Mammary epithelial cell (primary cell): Measurements from ENCODE around the gene DENND1A.

ENCODE experiments used
- EZH2 ChIP-seq: IDR thresholded peaks from 2 replicates; pipeline ENCODE4 v1.6.1; 2012; ENCODE audit warnings: low read length, inconsistent platforms, borderline replicate concordance
- TF ChIP-seq, protein P1 (sequence below), 2 donors: IDR thresholded peaks in 1 of 2; conservative IDR thresholded peaks in 1 of 2; 2 replicates each; pipeline ENCODE4 v1.5.1; 2011 to 2012; ENCODE audit warnings: inconsistent platforms in 2 of 2, low read length in 2 of 2, mild to moderate bottlenecking in 2 of 2, control low read depth in 1 of 2, low read depth in 1 of 2; ENCODE audit not compliant: insufficient read depth in 1 of 2; ENCODE audit errors: extremely low read depth in 1 of 2

GRCh38 chr9:123640792-123641222, 289.1 kb downstream of the DENND1A start:
- TF ChIP-seq, protein P1, sequence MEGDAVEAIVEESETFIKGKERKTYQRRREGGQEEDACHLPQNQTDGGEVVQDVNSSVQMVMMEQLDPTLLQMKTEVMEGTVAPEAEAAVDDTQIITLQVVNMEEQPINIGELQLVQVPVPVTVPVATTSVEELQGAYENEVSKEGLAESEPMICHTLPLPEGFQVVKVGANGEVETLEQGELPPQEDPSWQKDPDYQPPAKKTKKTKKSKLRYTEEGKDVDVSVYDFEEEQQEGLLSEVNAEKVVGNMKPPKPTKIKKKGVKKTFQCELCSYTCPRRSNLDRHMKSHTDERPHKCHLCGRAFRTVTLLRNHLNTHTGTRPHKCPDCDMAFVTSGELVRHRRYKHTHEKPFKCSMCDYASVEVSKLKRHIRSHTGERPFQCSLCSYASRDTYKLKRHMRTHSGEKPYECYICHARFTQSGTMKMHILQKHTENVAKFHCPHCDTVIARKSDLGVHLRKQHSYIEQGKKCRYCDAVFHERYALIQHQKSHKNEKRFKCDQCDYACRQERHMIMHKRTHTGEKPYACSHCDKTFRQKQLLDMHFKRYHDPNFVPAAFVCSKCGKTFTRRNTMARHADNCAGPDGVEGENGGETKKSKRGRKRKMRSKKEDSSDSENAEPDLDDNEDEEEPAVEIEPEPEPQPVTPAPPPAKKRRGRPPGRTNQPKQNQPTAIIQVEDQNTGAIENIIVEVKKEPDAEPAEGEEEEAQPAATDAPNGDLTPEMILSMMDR (conservative IDR thresholded peaks at IDR 0.05 in 1 of 2, IDR thresholded peaks at IDR 0.05 in 1 of 2; ENCODE audit: extremely low read depth in 1 of 2, insufficient read depth in 1 of 2, low read depth in 1 of 2, low read length in 2 of 2), result no peak
- TF ChIP-seq EZH2, result no peak
